ENCODE results near the gene IGF1R.

The IGF1R gene

DNA sequence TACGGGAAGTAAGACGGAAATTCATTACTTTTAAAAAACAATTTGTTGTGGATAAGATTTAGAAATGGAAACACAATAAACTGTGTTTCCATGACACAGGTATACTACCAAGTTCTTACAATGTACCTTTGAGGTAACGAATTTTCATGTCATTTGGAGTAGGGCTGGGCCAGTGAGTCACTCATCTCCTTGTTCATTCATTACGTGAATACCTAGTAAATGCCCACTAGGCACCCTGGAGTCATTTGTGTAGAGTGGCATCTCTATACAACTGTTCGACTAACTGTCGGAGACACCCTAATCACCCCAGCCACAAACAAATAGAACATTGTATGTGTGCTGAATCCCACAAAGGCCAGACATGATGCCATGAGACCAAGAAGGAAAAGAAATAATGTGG is 94.8 kb downstream of the IGF1R start:
- DNase-seq (ENCODE audit: low read depth in 3 of 3, low spot score in 1 of 3): no peak

DNA sequence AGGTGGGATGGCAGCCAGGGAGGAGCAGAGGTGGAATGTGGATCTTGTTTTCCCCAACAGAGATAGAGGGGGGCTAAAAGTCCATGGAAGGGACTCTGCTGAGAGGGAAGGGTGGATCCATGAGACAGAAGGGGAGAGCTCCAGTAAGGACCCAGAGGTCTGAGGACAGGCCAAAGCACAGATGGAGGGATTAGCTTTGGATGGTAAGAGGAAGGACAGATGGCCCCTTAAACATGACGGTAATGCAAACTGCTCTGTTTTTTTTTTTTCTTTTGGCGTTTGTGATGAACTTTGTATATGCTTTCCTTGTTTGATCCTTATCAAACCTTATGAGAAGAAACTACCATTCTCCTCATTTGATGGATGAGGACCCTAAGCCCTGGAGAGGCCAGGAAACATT is 96.2 kb downstream of the IGF1R start:
- no peak for DNase-seq (ENCODE audit: low read depth in 3 of 3, low spot score in 1 of 3)

DNA sequence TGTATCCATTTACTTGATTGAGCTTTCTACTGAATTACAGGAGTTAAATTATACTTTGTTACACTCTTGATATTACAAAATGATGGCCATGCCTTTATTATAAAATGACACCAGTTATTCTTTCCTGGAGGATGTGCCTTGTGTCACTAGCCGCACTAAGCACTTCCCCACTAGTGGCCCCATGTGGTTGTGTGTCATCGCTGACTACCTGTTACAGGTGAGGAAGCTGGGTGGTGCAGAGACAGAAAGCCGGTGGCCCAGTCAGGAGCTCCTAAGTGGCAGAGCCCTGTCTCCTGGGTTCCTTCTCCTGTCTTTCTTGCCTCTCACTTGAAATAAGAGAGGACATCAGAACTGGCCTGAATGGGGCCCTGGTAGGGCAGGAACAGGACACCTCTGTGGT is 96.8 kb downstream of the IGF1R start:
- no peak for DNase-seq (ENCODE audit: low read depth in 3 of 3, low spot score in 1 of 3)

DNA sequence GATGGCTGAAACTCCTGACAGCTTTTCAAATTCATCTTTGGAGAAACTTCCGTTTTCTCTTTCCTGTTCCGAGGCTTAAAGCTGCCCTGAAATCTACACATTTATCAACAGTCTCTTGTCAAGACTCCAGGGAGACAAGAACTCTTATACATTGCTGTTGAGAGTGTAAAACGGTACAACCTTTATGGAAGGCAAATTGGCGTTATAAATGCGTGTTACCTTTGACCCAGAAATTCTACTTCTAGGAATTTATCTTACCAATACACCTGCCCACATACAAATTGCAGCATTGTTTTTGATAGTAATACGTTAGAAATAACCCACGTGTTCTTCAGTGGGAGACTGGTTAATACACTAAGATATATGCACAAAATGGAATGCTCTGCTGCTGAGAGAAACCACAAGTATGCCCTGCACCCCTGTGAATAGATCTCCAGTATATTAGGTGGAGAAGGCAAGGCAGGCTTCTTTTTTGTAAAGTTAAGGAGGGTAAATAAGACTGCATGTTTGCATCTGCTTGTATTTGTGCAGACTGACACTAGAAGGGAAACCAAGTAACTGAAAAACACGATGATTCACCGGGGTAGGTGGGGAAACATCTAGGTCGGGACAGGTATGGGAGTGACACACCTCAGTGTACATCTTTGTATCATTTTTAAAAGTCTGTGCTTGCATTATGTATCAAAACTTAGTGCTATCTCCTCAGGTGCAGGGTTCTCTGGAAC is 97.5 kb downstream of the IGF1R start:
- DNase-seq (ENCODE audit: low read depth in 3 of 3, low spot score in 1 of 3): no peak

DNA sequence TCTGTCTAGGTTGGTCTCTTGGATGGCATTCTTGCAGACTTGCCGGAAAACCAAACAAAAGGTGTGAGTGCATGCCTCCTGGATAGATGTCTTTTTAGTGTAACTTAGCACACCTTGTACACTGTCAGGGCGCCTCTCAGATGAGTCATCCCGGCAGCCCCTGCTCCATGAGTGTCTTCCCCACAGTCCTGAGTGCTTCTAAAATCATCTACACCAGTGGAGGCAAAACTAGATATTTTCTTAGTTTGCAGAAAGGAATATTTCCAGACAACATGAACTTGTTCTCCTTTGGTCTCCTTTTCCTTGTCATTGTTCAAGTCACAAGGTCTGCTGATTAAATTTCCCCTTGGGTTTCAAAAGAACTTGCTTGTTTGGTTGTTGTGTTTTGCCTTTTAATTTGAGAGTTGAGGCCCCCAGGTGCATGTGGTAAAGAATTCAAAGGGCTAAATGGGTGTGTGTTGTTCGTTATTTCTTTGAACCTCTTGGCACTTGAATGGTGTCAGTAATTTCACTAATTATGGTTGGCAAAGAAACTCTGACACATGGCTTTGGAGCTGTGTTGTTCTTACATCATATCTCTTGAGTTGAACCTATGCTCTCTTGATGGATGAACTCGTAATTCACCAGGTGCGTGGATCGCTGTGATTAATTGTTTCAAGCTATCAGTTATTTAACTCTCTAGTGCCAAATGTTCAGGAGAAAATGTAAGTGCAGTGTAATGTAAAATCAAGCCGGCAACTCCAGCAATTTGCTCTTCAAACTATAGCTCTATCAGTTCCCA is 98.2 kb downstream of the IGF1R start:
- DNase-seq (ENCODE audit: low read depth in 3 of 3, low spot score in 1 of 3): no peak

DNA sequence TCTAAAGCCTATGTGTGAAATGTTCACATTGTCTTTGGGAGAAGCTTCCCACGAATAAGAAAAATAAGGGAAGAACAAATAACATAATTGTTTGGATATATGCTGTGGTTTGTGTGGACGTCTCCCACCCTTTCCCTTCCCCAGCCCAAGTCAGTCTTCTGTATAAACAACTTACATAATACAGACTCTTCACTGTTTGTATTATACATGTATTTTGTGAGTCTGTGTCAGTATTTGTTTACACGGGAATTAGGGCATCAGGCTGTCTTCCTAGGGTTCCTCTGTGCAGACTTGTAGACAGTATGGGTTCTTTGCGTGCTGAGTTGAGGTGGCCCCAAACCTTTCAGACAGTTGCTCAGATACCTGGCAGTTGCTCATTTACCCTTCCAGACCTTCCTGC is 103.4 kb downstream of the IGF1R start:
- no peak for DNase-seq (ENCODE audit: low read depth in 3 of 3, low spot score in 1 of 3)

DNA sequence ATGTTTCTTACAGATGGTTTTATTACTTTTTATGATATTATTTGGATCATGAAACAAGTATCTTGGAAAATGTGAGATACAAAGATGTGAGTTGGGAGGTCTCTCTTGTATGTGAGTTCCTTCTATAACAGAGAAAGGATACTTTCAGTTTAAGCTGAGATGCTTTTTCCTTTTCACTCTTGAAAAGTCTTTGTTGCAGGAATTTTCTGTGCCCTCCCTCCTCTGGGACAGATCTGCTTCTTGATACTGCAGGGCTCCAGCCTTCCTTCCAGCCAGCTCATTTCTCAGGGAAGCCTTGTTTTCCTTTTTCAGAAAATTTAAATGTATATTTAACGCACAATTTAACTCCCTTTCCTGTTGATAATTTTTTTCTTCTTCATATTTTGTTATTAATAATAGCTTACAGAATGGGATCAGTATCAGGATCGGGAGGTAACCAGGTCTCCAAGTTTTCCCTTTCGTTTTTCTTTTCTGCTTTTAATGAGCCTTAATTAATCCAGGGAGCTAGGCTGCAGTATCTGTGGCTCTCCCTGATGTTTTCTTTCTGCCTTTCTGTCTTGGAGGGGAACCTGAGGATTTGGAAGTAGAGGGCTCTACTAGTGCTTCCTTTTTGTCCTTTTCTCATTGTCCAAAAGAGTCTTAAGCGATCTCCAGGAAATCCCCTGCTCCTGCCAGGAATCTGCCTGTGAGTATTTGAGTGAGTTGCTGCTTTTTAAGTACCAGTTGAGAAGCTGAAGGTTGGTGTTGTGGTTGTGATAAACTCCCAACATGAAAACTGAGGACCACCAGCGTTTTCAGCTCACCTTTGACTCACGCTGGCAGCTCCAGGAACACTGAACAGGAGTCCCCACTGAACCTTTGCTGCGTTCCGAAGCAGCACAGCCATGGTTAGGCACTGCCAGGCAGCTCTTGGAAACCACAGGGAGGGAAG is 105.7 kb downstream of the IGF1R start:
- no peak for DNase-seq (ENCODE audit: low read depth in 3 of 3, low spot score in 1 of 3)

DNA sequence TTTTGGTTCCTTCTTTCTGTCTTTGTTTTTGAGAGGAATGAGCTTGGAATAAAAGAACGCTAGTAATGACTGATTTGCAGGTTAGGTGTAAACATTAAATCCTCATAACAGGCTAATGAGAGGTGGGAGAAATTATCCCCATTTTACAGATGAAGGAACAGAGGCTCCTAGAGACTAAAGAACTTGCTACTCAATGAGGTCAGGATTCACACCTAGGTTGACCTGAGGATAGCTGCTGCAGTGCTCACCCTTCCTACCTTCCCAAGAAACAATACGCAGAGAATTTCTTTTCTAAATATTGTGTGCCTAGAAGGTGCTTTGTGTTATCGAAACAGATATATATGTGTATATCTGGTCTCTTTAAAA is 106.3 kb downstream of the IGF1R start:
- no peak for DNase-seq (ENCODE audit: low read depth in 3 of 3, low spot score in 1 of 3)

DNA sequence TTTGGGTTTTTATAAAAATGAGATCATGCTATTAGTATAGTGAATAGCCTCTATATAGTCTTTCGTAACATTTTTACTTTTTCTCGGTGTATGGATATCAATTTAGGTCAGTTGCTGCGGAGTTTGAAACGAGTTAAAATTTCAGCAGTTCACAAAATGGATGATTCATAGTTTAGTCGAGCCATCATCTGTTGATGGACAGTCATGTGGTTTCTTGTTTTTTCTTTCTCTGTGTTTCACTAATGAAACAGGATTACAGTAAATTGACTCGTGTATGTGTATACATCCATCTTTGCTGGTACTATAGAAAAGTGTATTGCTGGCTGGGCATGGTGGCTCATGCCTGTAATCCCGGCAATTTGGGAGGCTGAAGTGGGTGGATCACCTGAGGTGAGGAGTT is 106.8 kb downstream of the IGF1R start:
- DNase-seq (ENCODE audit: low read depth in 3 of 3, low spot score in 1 of 3): no peak

DNA sequence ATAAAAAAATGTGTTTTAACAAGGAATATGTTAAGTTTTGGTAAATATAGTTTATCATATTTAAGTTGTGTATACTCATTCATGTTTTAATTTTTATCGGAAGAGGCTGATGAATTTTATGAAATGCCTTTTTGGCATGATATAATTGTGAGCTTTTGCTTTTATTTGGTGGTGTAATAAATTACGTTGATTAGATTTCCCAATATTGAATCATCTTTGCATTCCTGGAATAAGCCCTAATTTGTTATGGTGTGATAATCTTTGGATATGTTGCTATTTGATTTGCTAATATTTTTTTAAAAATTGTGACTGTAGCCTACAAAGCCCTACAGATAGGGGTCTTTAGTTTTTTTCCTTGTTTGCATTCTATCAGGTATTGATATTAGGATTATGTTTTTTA is 107.4 kb downstream of the IGF1R start:
- no peak for DNase-seq (ENCODE audit: low read depth in 3 of 3, low spot score in 1 of 3)

DNA sequence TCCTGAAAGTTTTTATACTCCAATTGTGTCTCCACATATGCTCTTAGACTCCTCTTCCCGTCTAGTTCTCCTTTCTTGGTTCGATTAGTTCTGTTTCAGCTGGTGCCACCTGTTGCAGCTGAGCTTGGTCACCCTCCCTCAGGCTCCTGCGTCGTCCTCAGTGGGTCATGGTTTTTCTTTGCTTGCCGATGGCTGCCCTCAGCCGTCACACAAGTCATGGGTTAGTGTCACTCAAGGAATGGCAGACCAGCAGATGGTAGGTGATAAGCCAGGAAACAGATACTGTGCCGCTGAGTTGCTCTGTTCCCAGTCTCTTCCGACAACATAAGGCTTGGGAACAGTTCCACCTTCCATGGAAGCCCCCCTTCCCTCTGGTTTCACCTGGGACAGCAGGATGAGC is 109.9 kb downstream of the IGF1R start:
- no peak for DNase-seq (ENCODE audit: low read depth in 3 of 3, low spot score in 1 of 3)

DNA sequence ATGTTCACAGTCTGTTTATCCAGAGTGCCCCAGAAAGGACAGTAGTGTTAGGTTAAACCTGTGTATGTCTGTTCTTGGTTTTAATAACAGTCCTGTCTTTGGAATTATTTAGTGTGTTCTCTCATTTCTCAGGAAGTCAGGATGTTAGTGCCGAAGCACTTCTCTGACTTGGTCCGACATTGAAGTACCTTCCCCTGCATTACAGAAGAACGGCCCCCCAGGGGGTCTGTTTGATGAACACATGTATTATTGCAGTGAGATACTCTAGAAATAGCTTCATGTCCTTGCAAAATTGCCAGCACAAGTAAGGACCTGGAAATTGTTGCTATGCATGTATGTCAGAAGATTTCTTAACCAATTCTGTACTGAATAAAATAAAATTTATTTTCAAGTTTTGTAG is 110.9 kb downstream of the IGF1R start:
- no peak for DNase-seq (ENCODE audit: low read depth in 3 of 3, low spot score in 1 of 3)

DNA sequence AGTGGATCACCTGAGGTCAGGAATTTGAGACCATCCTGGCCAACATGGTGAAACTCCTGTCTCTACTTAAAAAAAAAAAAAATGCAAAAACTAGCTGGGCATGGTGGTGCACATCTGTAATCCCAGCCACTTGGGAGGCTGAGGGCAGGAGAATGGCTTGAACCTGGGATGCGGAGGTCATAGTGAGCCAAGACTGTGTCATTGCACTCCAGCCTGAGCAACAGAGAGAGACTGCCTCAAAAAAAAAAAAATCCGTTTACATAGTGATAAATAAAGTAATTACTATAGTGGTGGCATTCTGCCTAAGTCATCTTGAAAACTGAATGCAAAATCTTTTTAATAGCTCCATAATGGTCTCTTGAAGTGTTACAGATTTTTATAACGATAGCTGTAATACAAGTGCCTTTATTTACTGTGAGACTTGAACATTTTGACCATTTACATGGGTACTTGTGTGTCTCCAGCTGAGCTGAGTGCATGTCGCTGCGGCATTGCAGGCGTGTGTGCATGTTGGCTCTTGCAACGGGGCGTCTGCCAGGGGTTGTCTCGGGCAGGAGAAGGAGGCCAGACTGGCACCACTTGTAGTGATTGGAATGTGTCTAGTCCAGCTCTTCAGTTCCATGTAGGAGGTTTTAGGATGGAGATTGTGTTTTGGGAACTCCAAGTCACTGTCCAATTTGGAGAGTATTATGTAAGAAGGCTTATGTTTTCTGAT is 111.9 kb downstream of the IGF1R start:
- DNase-seq (ENCODE audit: low read depth in 3 of 3, low spot score in 1 of 3): no peak

DNA sequence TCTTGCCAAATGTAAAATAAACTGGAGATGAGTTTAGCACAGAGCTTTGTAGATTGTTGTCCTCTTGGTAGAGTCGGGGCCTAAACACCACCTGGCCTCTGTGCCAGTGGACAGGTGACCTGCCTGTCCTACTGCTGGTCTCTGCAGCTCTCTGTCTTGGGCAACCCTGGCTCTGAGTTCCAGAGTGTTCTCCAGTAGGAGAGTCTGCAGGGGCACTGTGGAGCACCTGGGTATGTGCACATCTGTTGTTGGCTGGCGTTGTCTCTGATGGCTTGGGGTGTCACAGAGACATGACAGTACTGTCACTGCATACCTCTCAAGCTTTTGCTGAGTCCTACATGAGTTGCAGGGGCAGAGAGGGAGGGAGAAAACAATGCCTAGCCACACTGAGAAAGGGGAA is 112.6 kb downstream of the IGF1R start:
- DNase-seq (ENCODE audit: low read depth in 3 of 3, low spot score in 1 of 3): no peak

DNA sequence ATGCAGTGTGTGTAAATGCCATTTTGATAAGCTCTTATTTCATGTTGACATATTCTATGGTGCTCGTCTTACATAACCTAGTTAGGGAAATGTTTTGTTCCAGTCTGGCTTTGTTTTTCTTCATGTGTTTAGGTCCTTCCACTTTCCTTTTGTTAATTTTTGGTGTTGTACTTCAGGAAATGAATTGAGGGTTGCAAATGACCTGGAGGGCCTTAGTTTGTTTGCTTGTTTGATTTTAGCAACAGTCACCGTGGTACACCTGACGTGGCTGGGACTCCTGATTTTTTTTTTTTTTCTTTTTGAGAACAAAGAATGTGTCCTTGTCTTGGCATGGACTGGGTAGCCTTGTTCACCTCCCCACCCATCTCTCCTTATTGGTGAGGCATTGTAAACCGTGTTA is 114.8 kb downstream of the IGF1R start:
- no peak for DNase-seq (ENCODE audit: low read depth in 3 of 3, low spot score in 1 of 3)

DNA sequence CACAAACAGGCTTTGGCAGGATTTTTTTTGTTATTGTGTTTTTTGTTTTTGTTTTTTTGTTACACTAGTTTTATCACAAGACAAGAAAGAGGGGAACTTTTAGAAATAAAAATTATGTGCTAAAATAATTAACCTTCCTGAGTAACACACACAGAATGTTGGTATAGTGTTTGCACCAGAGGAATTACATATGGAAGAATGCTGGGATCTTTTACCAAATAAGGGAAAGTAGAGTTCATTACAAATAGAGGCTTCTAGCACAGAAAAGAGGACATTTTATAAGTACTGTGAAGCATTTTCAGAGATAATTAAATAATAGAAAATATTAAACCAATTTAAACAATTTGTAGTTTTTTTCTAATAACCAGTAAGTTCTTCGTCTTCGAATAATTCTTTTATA is 116.0 kb downstream of the IGF1R start:
- DNase-seq (ENCODE audit: low read depth in 3 of 3, low spot score in 1 of 3): no peak

DNA sequence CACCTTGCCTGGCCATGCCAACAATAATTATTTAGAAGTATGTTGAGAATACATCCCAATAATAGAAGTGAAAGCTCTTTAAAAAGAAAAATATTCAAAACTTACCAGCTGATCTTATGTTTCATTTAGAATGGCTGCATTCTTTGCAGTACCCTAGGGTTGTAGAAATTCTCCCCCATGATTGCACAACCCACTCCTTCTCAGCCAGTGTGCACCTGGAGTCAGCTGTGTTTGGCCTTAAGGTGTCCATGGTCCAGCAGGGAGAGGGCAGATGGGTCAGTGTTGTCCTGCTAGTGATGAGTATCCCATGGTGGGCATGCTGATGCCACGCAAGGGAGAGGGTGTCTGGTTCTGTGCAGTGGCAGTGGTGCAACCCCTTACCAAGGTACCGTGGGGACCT is 117.3 kb downstream of the IGF1R start:
- no peak for DNase-seq (ENCODE audit: low read depth in 3 of 3, low spot score in 1 of 3)

DNA sequence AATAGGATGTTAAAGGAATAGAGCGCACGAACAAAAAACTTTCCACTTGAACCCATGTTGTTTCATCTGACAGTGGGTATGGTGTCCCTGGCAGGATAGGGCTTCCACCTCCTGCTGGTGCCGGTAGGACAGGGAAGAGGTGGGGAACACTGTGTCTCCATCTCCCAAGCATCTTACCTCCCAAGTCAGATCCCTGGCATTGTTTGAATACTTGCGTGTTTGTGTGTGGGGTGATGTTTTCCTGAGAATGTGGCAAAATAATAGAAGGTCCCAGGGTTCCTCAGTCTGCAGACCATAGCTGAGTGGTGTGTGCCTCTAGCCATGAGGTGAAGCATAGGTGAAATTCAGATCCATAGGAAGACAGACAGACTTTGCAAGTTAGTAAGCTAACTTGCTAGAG is 119.4 kb downstream of the IGF1R start:
- no peak for DNase-seq (ENCODE audit: low read depth in 3 of 3, low spot score in 1 of 3)

DNA sequence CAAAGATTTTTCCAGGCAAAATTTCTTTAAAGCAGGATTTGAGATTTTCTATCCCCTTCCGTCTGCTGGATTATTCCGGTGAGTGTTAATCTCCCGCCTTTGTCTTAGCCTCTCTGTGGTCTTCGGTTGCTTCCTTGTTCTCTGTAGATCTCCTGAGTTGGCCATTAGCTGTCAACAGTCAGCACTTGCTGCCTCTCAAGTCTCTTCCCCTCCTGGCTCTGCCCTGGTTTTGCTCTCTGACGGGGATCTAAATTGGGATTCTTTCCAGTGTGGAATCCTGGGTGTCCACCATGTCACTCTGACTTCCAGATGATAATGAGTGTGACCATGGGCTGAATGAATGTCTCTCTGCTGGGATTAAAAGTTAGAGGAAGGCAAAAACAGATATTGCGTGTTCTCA is 121.5 kb downstream of the IGF1R start:
- no peak for DNase-seq (ENCODE audit: low read depth in 3 of 3, low spot score in 1 of 3)

DNA sequence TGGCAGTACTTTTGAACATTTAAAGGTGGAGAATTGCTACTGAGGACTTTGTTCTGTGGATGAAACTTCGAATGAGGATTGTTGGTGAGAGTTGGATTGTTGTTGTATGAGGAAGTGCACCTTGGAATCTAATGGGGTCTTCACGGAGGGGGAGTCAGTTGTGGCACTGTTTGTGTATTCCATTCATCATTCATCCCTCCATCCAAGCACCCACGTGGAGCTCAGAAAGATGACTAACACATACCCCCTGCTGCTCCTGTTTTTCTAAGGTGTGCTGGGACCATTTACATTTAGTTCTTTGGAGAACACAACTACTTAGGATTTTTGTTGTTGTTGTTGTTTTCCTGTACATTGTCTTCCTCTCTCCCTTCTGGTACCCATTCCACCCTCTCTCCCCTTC is 122.6 kb downstream of the IGF1R start:
- no peak for DNase-seq (ENCODE audit: low read depth in 3 of 3, low spot score in 1 of 3)

DNA sequence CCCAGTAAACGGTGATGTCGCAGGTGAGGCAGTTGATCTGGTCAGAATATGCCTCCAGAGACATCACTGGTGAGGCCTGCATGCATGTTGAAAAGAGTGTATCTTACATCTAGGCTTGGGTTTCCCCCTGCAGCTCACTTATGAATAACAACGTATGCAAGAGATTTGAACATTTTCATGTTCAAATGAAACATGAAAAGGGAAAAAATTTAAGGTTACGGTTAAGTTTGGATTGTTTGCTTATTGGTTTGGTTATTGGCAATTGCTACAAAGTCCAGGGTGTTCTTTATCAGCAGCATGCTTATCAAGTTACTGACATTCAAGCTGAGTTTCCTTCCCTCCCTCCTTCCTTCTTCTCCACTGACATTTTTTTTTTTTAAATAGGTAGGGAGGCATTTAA is 123.2 kb downstream of the IGF1R start:
- DNase-seq (ENCODE audit: low read depth in 3 of 3, low spot score in 1 of 3): no peak

Data from stimulated activated CD4-positive, alpha-beta T cell treated with anti-CD3 and anti-CD28 coated beads, TNF-alpha, amount 100 ng/mL, for 1 hour (primary cell).